T-helper 17 cell (primary cell): ENCODE measurements around the gene STXBP1. TPM values are rescaled to one million over a fixed set of nuclear protein-coding genes. Genes with fewer than 3 reads are reported as not detected.
A peak's percentile ranks its signal among the peaks of the same experiment; 100 is the strongest.

ENCODE experiments used
- ATAC-seq: fragments of 150-1000 bp; cut with Tn5 transposase; 2 replicates; pipeline ENCODE4 v1.10.0; 2021; ENCODE audit warnings: mild to moderate bottlenecking, moderate library complexity
- DNase-seq, 3 donors: peaks; one replicate each; pipeline versions ENCODE4 v3.0.0 to v3.0.0-alpha.2; 2020 to 2021
- H3K9me3 ChIP-seq: one replicate; pipeline ENCODE4 v1.7.0; 2013; ENCODE audit warnings: low read length, mild to moderate bottlenecking; ENCODE audit not compliant: control insufficient read depth, poor library complexity, severe bottlenecking
- H3K27ac Mint-ChIP-seq: one replicate; pipeline ENCODE4 v1.8.0; 2022; ENCODE audit warnings: mild to moderate bottlenecking, moderate library complexity, mixed read lengths
- H3K27me3 Mint-ChIP-seq: one replicate; pipeline ENCODE4 v1.8.0; 2022; ENCODE audit warnings: mixed read lengths
- H3K36me3 Mint-ChIP-seq: one replicate; pipeline ENCODE4 v1.8.0; 2022; ENCODE audit warnings: low read depth, mixed read lengths
- H3K4me1 Mint-ChIP-seq: one replicate; pipeline ENCODE4 v1.8.0; 2022; ENCODE audit warnings: mild to moderate bottlenecking, mixed read lengths
- H3K4me3 Mint-ChIP-seq: one replicate; pipeline ENCODE4 v1.8.0; 2022; ENCODE audit warnings: mild to moderate bottlenecking, moderate library complexity, mixed read lengths
- total RNA-seq, 4 donors: library from RNA in 2 of 4; stranded (reverse) in 2 of 4; gene quantifications; one replicate each; pipeline ENCODE4 v1.2.3 and lab custom pipeline; 2022 to 2026

Gene STXBP1
- total RNA-seq, 2 donors from 2014 or later = 6.3 to 8.4 TPM

DNA sequence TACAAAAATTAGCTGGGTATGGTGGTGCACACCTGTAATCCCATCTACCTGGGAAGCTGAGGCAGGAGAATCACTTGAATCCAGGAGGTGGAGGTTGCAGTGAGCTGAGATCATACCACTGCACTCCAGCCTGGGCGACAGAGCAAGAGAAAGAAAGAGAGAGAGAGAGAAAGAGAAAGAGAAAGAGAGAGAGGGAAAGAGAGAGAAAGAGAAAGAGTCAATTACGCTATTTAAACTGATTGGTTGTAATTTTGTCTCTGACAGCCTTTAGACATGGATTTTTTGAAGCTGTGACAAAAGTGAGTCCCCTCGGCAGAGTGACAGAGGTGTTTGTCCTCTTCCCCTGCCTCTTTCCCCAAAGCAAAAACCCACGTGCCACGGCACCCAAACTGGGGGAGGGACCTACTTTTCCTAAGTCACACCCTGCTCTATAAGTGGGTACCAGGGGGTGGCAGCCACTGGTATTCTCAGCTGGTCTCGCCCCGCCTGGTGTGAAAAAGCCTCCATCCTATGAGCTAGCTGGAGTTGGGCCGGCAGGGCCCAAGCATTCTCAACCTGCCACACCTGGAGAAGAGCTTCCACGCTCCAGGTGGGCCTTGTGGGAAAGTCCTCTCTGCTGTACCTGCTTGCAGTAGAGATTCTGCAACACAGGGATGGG, 91.3 kb downstream of the STXBP1 start:
- Mint-ChIP-seq H3K4me3 (no peak overlapping the region), H3K4me1 (peaks cover 17% of the 10 kb centered on the region), H3K27ac (no peak overlapping the region), H3K36me3 (no peaks in the 10 kb centered on the region), H3K27me3 (no peaks in the 10 kb centered on the region)
- ATAC-seq (no peak), DNase-seq (no peak)
- H3K9me3 ChIP-seq = no peaks in the 10 kb centered on the region

DNA sequence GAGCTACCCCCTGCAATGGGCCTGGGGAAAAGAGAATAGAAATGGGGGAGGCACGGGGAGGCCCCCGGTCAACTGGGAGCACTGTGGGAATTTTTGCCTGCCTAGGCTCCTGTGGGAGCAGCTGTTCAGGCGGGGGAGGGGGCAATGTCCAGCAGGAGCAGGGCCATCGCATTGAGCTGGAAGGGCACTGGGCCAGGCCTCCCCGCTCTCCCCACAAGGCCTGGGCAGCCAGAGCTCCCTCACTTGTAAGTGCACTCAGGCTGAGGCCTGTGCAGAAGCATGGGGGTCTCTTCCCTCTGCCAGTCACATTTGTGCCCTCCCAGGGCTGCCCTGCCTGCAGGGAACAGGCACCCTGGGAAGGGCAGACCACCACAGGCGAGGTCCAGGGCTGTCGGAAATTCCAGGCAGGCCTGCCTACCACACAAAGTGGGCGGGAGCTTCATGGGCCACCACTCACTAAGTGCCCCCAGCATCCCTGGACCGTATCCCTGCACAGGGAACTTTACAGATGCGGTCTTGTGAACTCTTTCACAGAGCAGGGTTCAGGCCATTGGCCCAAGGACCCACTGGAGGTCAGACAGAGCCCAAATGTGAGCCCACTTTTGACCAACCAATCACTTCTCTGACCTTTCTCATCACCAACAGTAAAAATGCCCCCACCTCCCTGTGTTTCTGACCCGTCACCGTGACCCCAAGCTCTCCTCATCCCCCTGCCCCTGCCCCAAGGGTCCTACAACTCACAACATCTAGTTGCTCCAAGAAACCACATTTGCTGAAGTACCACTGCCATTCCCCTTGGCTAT, 93.7 kb downstream of the STXBP1 start:
- no peaks in the 10 kb centered on the region for H3K9me3 ChIP-seq
- Mint-ChIP-seq H3K4me1 (peaks cover 8% of the 10 kb centered on the region), H3K4me3 (no peak overlapping the region), H3K27ac (no peak overlapping the region), H3K36me3 (no peaks in the 10 kb centered on the region), H3K27me3 (no peaks in the 10 kb centered on the region)
- no peak for ATAC-seq
- DNase-seq = no peak

DNA sequence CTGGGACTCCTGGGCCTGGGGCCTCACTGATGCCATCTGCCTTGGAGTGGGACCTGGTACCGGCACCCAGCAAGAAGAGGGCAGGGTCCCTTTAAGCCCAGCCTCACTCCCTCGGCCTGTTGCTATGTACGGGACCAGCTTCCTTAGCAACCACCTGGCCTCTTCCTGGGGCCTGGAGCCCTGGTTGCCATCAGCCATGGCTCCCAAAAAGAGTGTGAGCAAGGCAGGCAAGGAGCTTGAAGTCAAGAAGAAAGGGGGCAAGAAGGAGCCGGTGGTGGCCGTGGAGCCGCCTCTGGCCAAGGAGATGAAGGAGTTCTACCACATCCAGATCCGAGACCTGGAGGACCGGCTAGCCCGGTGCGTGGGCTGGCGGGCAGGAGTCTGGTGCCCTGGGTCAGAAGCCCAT, 94.8 kb downstream of the STXBP1 start, which contains the start of gene CFAP157:
Gene CFAP157 (plus strand): TSS at position 153 of the 406 bp plus-strand sequence. CDS start 44 bp downstream, at position 197.
- H3K4me3 Mint-ChIP-seq = peak within 1 kb of the TSS; percentile 5
- H3K27me3 Mint-ChIP-seq = no peaks in the 10 kb centered on the region
- no peaks in the 10 kb centered on the region for H3K9me3 ChIP-seq
- DNase-seq (no peak), ATAC-seq (no peak)
- no peaks in the 10 kb centered on the region for H3K36me3 Mint-ChIP-seq
- H3K27ac Mint-ChIP-seq = no peak within 1 kb of the TSS
- peaks cover 14% of the 10 kb centered on the region for H3K4me1 Mint-ChIP-seq

DNA sequence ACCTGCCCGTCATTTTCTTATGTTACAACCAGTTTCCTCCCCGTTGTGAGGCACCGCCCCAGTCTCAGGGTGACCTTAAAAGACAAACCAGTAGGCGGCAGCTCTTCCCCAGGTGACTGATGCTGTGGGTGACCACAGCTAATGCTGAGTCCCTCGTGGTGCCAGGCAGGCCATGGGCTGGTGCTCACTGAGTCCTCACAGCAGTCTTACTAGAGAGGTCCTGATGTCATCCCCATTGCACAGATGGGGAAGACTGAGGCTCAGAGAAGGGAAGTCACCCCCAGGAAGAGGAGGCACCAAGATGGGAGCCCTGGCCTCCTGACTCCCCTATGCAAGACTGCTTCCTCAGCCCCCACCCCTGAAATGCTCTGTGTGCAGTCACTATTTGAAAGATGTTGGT, 95.7 kb downstream of the STXBP1 start:
- H3K4me3 Mint-ChIP-seq = peak overlapping the region; percentile 5
- no peaks in the 10 kb centered on the region for H3K36me3 Mint-ChIP-seq
- DNase-seq = peak in 2 of 3 donors; percentile 24 to 33
- peak; percentile 93 for ATAC-seq
- H3K4me1 Mint-ChIP-seq = peaks cover 16% of the 10 kb centered on the region
- H3K27me3 Mint-ChIP-seq = no peaks in the 10 kb centered on the region
- H3K9me3 ChIP-seq = no peaks in the 10 kb centered on the region
- H3K27ac Mint-ChIP-seq = no peak overlapping the region

DNA sequence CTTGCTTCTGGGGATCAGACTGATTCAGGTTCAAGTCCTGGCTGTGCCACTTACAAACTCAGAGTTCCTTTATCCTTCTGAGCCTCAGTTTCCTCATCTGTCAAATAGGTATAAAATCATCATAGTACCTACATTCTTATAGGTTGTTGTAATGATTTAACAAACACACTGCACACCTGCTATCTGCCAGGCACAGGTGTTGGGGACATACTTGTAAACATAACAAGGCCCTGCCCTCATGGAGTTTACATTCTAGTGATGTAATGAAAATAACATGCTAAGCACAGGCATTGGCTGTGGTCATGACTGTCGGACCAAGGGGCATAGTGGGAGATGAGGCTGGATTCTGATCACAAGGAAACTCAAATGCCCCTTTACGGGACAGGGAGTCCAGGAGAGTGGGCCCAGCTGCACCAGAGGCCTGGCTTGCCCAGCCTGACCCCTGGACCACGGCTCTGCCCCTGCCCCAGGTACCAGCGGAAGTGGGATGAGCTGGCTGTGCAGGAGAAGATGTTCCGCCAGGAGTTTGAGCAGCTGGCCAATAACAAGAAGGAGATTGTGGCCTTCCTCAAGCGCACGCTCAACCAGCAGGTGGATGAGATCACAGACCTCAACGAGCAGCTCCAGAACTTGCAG, 97.0 kb downstream of the STXBP1 start:
- no peak overlapping the region for H3K4me3 Mint-ChIP-seq
- ATAC-seq (no peak), DNase-seq (no peak)
- no peaks in the 10 kb centered on the region for H3K9me3 ChIP-seq
- peaks cover 16% of the 10 kb centered on the region for H3K4me1 Mint-ChIP-seq
- no peaks in the 10 kb centered on the region for H3K27me3 Mint-ChIP-seq
- H3K36me3 Mint-ChIP-seq = no peaks in the 10 kb centered on the region
- no peak overlapping the region for H3K27ac Mint-ChIP-seq

DNA sequence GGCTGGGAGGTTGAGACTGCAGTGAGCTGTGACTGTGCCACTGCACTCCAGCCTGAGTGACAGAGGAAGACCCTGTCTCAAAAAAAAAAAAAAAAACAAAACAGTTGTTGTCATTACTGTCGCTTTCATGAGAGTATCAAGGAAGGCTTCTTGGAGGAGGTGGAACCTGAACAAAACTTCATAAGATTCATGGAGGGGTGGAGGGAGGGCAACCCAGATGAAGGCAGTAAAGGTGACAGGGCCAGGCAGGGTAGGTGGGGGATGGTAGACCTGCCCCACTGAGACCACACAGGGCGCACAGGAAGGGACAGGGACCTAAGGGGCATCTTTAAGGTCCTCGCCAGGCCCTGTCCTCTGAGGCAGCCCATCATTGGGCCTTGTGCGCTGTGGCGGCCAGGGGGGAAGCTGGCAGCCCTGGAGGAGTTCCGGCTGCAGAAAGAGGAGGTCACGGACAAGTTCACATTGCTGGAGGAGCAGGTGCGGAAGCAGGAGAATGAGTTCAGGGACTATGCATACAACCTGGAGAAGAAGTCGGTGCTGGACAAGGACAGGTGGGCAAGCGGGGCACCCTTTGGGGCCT, 98.2 kb downstream of the STXBP1 start:
- no peak for DNase-seq
- no peak overlapping the region for H3K4me3 Mint-ChIP-seq
- ATAC-seq = no peak
- peak overlapping the region; percentile 32 for H3K27ac Mint-ChIP-seq
- H3K4me1 Mint-ChIP-seq = peaks cover 18% of the 10 kb centered on the region
- no peaks in the 10 kb centered on the region for H3K36me3 Mint-ChIP-seq
- no peaks in the 10 kb centered on the region for H3K9me3 ChIP-seq
- H3K27me3 Mint-ChIP-seq = no peaks in the 10 kb centered on the region

DNA sequence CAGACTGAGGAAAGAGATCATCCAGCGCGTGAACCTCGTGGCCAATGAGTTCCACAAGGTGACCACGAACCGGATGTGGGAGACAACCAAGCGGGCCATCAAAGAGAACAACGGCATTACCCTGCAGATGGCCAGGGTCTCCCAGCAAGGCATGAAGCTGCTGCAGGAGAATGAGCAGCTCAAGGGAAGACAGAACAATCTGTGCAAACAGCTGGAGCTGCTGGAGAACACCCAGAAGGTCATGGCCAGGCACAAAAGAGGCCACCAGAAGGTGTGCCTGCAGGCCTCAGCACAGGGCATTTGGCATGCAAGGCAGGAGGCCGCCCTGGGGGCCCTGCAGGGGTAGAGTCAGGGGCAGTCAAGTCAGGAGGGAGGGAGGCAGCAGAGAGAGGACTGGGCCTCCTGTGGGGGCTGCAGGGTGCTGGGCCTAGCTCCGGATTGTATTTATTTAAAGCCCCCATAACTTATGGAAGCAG, 99.2 kb downstream of the STXBP1 start:
- no peak for ATAC-seq
- Mint-ChIP-seq H3K36me3 (peaks cover 3% of the 10 kb centered on the region), H3K4me3 (no peak overlapping the region), H3K27me3 (no peaks in the 10 kb centered on the region), H3K4me1 (peaks cover 25% of the 10 kb centered on the region), H3K27ac (peak overlapping the region; percentile 32)
- DNase-seq = no peak
- H3K9me3 ChIP-seq = no peaks in the 10 kb centered on the region

DNA sequence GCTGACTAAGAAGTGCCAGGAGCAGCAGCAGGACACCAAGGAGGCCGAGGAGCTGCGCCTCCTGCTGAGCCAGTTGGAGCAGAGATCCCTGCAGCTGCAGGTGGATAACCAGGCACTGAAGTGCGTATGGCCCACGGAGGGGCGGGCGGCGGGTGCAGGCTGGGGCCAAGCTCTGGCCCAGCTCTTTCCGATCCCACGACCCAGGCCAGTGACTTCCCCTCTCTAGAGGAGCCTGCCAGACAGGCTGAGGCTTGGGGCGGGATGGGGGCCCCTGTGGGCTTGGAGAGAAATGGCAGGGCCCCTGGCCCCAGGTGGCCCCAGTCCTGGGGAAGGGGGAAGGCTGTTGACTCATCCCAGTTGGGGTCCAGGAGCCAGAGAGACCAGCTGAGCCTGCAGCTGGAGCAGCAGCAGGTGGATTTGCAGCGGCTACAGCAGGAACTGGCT, 99.8 kb downstream of the STXBP1 start:
- DNase-seq (no peak), ATAC-seq (no peak)
- Mint-ChIP-seq H3K27me3 (no peaks in the 10 kb centered on the region), H3K4me3 (no peak overlapping the region), H3K4me1 (peaks cover 24% of the 10 kb centered on the region), H3K27ac (no peak overlapping the region), H3K36me3 (peaks cover 3% of the 10 kb centered on the region)
- H3K9me3 ChIP-seq = no peaks in the 10 kb centered on the region

DNA sequence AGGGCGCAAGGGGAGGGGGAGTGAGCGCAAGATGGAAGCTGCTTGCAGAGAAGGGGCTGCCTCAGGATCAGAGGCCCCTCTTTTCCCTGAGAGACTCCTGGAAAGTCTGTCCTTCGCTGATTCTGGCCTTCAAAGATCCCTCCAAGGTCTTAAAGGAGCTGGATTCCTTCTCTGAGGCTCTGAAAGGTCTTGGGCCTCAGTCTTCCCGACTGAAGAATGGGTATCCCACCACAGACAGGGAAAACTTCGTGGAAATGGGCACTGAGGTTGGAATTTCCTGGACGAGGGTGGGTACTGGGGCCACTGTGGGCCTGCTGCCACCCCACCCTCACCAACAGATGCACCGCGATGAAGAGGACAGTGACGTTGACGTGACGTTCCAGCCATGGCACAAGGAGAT, 100.3 kb downstream of the STXBP1 start:
- Mint-ChIP-seq H3K4me3 (peak overlapping the region; percentile 25), H3K27me3 (no peaks in the 10 kb centered on the region), H3K4me1 (peaks cover 22% of the 10 kb centered on the region), H3K36me3 (peaks cover 3% of the 10 kb centered on the region), H3K27ac (no peak overlapping the region)
- no peaks in the 10 kb centered on the region for H3K9me3 ChIP-seq
- no peak for ATAC-seq
- no peak for DNase-seq

DNA sequence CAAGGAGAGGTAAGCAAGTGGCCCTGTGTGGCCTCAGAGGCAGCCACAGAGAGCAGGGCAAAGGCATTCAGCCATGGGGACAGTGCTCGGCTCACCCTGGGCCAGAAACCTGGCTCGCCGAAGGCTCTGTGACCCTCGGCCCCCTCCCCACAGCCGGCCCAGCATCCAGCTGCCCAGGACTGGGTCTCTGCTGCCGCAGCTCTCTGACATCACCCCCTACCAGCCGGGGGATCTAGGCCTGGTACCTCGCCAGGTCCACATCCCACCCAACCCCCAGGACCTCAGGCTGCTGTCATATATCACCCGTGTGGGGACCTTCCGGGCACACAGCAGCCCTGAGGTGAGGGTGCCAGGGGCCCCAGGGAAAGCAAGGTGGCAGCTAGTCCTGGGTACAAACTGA, 100.8 kb downstream of the STXBP1 start:
- no peak overlapping the region for H3K27ac Mint-ChIP-seq
- H3K9me3 ChIP-seq = no peaks in the 10 kb centered on the region
- DNase-seq = no peak
- peak overlapping the region; percentile 25 for H3K4me3 Mint-ChIP-seq
- H3K27me3 Mint-ChIP-seq = no peaks in the 10 kb centered on the region
- H3K36me3 Mint-ChIP-seq = peaks cover 3% of the 10 kb centered on the region
- peaks cover 17% of the 10 kb centered on the region for H3K4me1 Mint-ChIP-seq
- ATAC-seq = no peak

DNA sequence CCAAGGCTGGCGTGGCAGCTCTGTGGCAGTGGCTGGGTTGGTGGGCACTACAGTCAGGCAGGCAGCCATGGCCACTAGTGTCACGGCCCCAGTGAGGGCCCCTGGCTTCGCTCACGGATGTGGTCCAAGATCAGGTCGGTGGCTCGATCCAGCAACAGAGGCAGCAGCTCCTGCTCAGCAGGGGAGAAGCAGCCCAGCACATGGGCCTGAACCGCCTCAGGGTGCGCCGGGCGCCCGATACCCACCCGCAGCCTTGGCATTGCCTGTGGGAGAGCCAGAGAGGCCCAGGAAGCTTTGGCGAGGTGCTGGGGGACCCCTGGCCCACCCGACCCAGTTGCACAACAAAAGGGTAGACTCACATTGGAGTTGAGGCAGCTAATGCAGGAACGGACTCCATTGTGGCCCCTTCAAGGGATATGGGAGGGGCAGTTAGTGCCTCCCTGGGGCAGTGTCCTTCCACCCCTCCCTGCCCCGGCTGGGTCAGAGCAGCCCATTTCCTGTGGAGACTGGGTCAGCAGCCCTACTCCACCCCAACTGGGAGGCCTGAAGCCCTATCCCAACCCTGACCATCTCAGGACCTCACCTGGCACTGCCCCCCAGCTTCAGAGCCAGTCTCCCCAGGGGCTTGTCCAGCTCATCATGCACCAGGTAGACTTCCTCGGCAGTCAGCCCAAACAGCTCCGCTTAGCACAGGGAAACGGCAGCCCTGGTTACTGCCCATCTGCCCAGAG, 102.1 kb downstream of the STXBP1 start:
- Mint-ChIP-seq H3K36me3 (peaks cover 3% of the 10 kb centered on the region), H3K27me3 (no peaks in the 10 kb centered on the region), H3K4me3 (peak overlapping the region; percentile 84), H3K4me1 (peaks cover 17% of the 10 kb centered on the region), H3K27ac (no peak overlapping the region)
- DNase-seq = no peak
- ATAC-seq = no peak
- no peaks in the 10 kb centered on the region for H3K9me3 ChIP-seq

DNA sequence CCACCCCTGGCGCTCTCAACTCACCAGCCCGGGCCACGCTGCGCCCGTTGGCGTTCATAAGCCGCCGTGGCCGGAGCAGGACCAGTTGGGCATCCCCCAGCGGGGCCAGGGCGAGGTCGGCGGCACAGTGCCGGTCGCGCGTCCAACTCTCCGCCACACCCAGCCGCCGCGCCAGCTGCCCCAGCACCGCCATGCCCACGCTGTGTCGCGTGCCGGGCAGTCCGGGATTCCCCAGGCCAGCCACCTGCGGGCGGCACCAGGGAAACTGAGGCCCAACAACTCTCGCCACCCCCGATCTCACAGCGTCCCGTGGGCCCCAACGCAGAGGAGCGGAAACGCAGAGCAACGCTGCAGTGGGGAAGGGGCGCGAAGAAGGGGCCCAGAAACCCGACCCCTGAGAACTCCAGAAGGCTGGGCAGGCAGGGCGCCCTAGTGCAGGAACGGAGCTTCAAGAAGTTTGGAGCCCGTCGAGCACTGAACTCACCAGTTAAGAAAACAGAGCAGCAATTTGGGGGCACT, 102.9 kb downstream of the STXBP1 start:
- H3K27ac Mint-ChIP-seq = peak overlapping the region; percentile 98

More for the DNA sequence above, 102.9 kb downstream of the STXBP1 start:
- peak overlapping the region; percentile 99 for H3K4me3 Mint-ChIP-seq
- peak; percentile 4 for ATAC-seq
- peaks cover 3% of the 10 kb centered on the region for H3K36me3 Mint-ChIP-seq
- no peaks in the 10 kb centered on the region for H3K9me3 ChIP-seq
- DNase-seq = no peak
- H3K27me3 Mint-ChIP-seq = no peaks in the 10 kb centered on the region
- peaks cover 25% of the 10 kb centered on the region for H3K4me1 Mint-ChIP-seq
